MM.1S (cell line): Measurements from ENCODE around the gene TBX6.

Experiments
- DNase-seq: peaks from one replicate; pipeline ENCODE4 v3.0.0-alpha.2; 2015
- H2AFZ ChIP-seq: fragments of 300-600 bp; sonication (generic); 2 replicates; pipeline ENCODE4 v1.6.0; 2016; ENCODE audit warnings: antibody characterized with exemption, low read length
- H3F3A ChIP-seq: fragments of 300-600 bp; sonication (generic); 2 replicates; pipeline ENCODE4 v1.6.1; 2016; ENCODE audit warnings: mild to moderate bottlenecking, antibody characterized with exemption, low read length, moderate library complexity, mixed read lengths; ENCODE audit not compliant: insufficient read depth
- H3K27ac ChIP-seq: fragments of 300-600 bp; sonication (generic); 2 replicates; pipeline ENCODE4 v1.5.1; 2016; ENCODE audit warnings: mild to moderate bottlenecking, low read length
- H3K27me3 ChIP-seq: fragments of 300-600 bp; sonication (generic); replicated peaks from 2 replicates; pipeline ENCODE4 v1.6.0; 2016; ENCODE audit warnings: low read length; ENCODE audit not compliant: insufficient read depth
- H3K36me3 ChIP-seq: fragments of 300-600 bp; sonication (generic); replicated peaks from 2 replicates; pipeline ENCODE4 v1.6.1; 2016; ENCODE audit warnings: mild to moderate bottlenecking, low read length, mixed read lengths; ENCODE audit not compliant: insufficient read depth
- H3K4me1 ChIP-seq: fragments of 300-600 bp; sonication (generic); 2 replicates; pipeline ENCODE4 v1.6.1; 2016; ENCODE audit warnings: low read length, mixed read lengths
- H3K4me2 ChIP-seq: fragments of 300-600 bp; sonication (generic); 2 replicates; pipeline ENCODE4 v1.6.0; 2016; ENCODE audit warnings: low read depth, low read length
- H3K4me3 ChIP-seq: fragments of 300-600 bp; sonication (generic); 2 replicates; pipeline ENCODE4 v1.5.1; 2016; ENCODE audit warnings: low read length, mixed read lengths
- H3K79me2 ChIP-seq: fragments of 300-600 bp; sonication (generic); 2 replicates; pipeline ENCODE4 v1.6.1; 2016; ENCODE audit warnings: mixed run types, low read length, mixed read lengths
- H3K9ac ChIP-seq: fragments of 300-600 bp; sonication (generic); 2 replicates; pipeline ENCODE4 v1.6.1; 2016; ENCODE audit warnings: low read length, mixed read lengths
- H3K9me2 ChIP-seq: fragments of 300-600 bp; sonication (generic); replicated peaks from 2 replicates; pipeline ENCODE4 v1.6.1; 2016; ENCODE audit warnings: mild to moderate bottlenecking, low read length, mixed read lengths; ENCODE audit not compliant: insufficient read depth
- H3K9me3 ChIP-seq: fragments of 300-600 bp; sonication (generic); replicated peaks from 2 replicates; pipeline ENCODE4 v1.6.1; 2016; ENCODE audit warnings: mild to moderate bottlenecking, low read length, mixed read lengths; ENCODE audit not compliant: insufficient read depth
- H4K20me1 ChIP-seq: fragments of 300-600 bp; sonication (generic); 2 replicates; pipeline ENCODE4 v1.6.1; 2016; ENCODE audit warnings: mild to moderate bottlenecking, low read length, moderate library complexity, mixed read lengths; ENCODE audit not compliant: insufficient read depth
- EZH2 ChIP-seq: fragments of 300-600 bp; sonication (generic); optimal IDR thresholded peaks from 2 replicates; pipeline ENCODE3; 2017; ENCODE audit warnings: low read depth, mild to moderate bottlenecking, antibody characterized with exemption, low read length, mixed read lengths
- EZH2phosphoT487 ChIP-seq: fragments of 300-600 bp; sonication (generic); IDR thresholded peaks from 2 replicates; pipeline ENCODE4 v1.6.1; 2018; ENCODE audit warnings: antibody characterized with exemption, low read length
- TF ChIP-seq, protein P1 (sequence below): fragments of 300-600 bp; sonication (generic); IDR thresholded peaks from 2 replicates; pipeline ENCODE4 v1.5.1; 2016; ENCODE audit warnings: antibody characterized with exemption, low read length, mixed read lengths

Gene TBX6

GRCh38 chr16:30112197-30113030, 20.7 kb upstream of the TBX6 start:
- Histone ChIP-seq H2AFZ (no peak overlapping the region), H3K4me2 (no peak overlapping the region), H3K79me2 (no peaks in the 10 kb centered on the region), H3K27me3 (no peaks in the 10 kb centered on the region), H3K27ac (no peak overlapping the region), H4K20me1 (no peaks in the 10 kb centered on the region), H3K4me1 (peaks cover 17% of the 10 kb centered on the region), H3F3A (peaks cover 15% of the 10 kb centered on the region), H3K36me3 (no peaks in the 10 kb centered on the region), H3K9ac (no peak overlapping the region), H3K4me3 (no peak overlapping the region), H3K9me2 (no peaks in the 10 kb centered on the region), H3K9me3 (no peaks in the 10 kb centered on the region)
- peak; percentile 48 for DNase-seq
- TF ChIP-seq, protein P1, sequence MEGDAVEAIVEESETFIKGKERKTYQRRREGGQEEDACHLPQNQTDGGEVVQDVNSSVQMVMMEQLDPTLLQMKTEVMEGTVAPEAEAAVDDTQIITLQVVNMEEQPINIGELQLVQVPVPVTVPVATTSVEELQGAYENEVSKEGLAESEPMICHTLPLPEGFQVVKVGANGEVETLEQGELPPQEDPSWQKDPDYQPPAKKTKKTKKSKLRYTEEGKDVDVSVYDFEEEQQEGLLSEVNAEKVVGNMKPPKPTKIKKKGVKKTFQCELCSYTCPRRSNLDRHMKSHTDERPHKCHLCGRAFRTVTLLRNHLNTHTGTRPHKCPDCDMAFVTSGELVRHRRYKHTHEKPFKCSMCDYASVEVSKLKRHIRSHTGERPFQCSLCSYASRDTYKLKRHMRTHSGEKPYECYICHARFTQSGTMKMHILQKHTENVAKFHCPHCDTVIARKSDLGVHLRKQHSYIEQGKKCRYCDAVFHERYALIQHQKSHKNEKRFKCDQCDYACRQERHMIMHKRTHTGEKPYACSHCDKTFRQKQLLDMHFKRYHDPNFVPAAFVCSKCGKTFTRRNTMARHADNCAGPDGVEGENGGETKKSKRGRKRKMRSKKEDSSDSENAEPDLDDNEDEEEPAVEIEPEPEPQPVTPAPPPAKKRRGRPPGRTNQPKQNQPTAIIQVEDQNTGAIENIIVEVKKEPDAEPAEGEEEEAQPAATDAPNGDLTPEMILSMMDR: peak; percentile 70
- no peak for TF ChIP-seq EZH2phosphoT487

- Histone ChIP-seq H2AFZ (no peak overlapping the region), H4K20me1 (no peaks in the 10 kb centered on the region), H3K36me3 (no peaks in the 10 kb centered on the region), H3K9ac (no peak overlapping the region), H3K4me1 (peaks cover 16% of the 10 kb centered on the region), H3K9me2 (no peaks in the 10 kb centered on the region), H3K4me3 (no peak overlapping the region), H3K4me2 (no peak overlapping the region), H3K9me3 (no peaks in the 10 kb centered on the region), H3K27ac (no peak overlapping the region), H3K79me2 (no peaks in the 10 kb centered on the region), H3K27me3 (no peaks in the 10 kb centered on the region), H3F3A (peaks cover 13% of the 10 kb centered on the region)
- TF ChIP-seq EZH2: no peak
- no peak for TF ChIP-seq EZH2phosphoT487
- TF ChIP-seq, protein P1: no peak
- DNase-seq: no peak
Measured at GRCh38 chr16:30110661-30111060, 18.9 kb upstream of the TBX6 start.

DNA sequence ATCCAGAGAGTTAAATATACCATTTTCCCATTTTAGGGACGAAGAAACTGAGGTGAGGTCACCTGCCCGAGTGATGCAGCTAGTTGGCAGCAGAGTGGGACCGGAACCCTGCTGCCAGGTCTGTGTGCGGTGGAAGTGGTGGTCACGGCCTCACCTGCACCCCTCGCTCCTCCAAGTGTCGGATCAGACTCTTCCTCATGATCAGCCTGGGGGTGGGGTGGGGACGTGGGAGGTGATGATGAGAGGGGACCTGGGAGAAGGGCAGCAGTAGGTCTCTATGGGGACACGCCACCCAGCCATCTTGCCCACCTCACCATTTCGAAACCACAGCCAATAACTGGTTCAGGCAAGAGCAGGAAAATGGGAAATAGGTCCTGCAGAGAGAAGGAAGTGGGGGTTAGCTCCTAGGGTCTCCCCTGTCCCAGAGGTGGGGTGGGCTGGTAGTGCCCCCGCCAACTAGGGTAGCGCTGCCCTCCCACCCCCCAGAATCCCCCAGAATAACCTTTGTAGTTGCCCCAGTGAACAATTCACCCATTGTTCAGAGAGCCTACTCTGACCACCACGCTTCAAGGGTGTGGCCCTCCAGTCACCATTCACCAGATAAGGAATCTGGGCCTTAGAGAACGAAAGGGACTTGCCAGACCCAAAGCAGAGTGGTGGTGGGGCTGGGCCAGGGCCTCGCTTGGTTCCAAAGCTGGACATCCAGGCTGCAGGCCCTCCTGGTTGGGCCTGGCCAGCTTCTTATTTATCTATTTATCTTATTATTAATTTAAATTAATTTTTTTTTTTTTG, 16.5 kb upstream of the TBX6 start:
- no peak overlapping the region for H3K9ac ChIP-seq
- H3K9me2 ChIP-seq: no peaks in the 10 kb centered on the region
- H3K79me2 ChIP-seq: no peaks in the 10 kb centered on the region
- 0 out of 2 replicates have a peak, but pooled peaks cover 2% of the 10 kb centered on the region for H3F3A ChIP-seq
- H4K20me1 ChIP-seq: no peaks in the 10 kb centered on the region
- H3K4me2 ChIP-seq: no peak overlapping the region
- 0 out of 2 replicates have a peak, but pooled peaks cover 3% of the 10 kb centered on the region for H3K4me1 ChIP-seq
- TF ChIP-seq EZH2phosphoT487: no peak
- TF ChIP-seq, protein P1: no peak
- no peak for TF ChIP-seq EZH2
- H2AFZ ChIP-seq: no peak overlapping the region
- H3K9me3 ChIP-seq: no peaks in the 10 kb centered on the region
- H3K36me3 ChIP-seq: no peaks in the 10 kb centered on the region
- no peak overlapping the region for H3K4me3 ChIP-seq
- H3K27me3 ChIP-seq: no peaks in the 10 kb centered on the region
- no peak for DNase-seq
- no peak overlapping the region for H3K27ac ChIP-seq
